Upper lobe of left lung (tissue), 6 donors: ENCODE measurements around the gene CELSR1. TPM values are rescaled to one million over a fixed set of nuclear protein-coding genes. Genes with fewer than 3 reads are reported as not detected.

Experiments
- ATAC-seq, 2 donors: fragments of 200-7000 bp; cut with Tn5 transposase; one replicate each; pipeline ENCODE4 v1.9.1; 2022; ENCODE audit warnings: mild to moderate bottlenecking in 2 of 2, moderate library complexity in 2 of 2; ENCODE audit not compliant: low FRiP score in 2 of 2
- DNase-seq, 2 donors: peaks; one replicate each; pipeline ENCODE4 v3.0.0-alpha.2; 2019 to 2020
- H3K27ac ChIP-seq, 4 donors: fragments of 200-600 bp; sonication (generic); one replicate each; pipeline ENCODE4 v1.5.1; 2016 to 2019
- H3K27me3 ChIP-seq, 4 donors: fragments of 200-600 bp; sonication (generic); one replicate each; pipeline ENCODE4 v1.5.1; 2017 to 2019
- H3K36me3 ChIP-seq, 4 donors: fragments of 200-600 bp; sonication (generic); one replicate each; pipeline ENCODE4 v1.5.1; 2016 to 2019
- H3K4me1 ChIP-seq, 4 donors: fragments of 200-600 bp; sonication (generic); one replicate each; pipeline ENCODE4 v1.5.1; 2018 to 2019
- H3K4me3 ChIP-seq, 4 donors: fragments of 200-600 bp; sonication (generic); one replicate each; pipeline ENCODE4 v1.5.1; 2017 to 2019; ENCODE audit warnings: mild to moderate bottlenecking in 2 of 4, moderate library complexity in 1 of 4
- H3K9me3 ChIP-seq, 4 donors: fragments of 200-600 bp; sonication (generic); one replicate each; pipeline ENCODE4 v1.5.1; 2018 to 2019
- CTCF ChIP-seq, 6 experiments: fragments of 450-650 bp in 4 of 6; fragments of 200-600 bp in 2 of 6; sonication (generic) in 2 of 6; IDR thresholded peaks; one replicate each; pipeline ENCODE4 v1.5.1; 2016 to 2019; ENCODE audit warnings: antibody characterized with exemption in 6 of 6
- EP300 ChIP-seq, 4 donors: sonication (generic); formaldehyde crosslinking; IDR thresholded peaks; one replicate each; pipeline ENCODE4 v1.5.1; 2017; ENCODE audit warnings: antibody characterized with exemption in 4 of 4, control low read depth in 2 of 4
- POLR2A ChIP-seq, 4 donors: fragments of 450-650 bp; IDR thresholded peaks; one replicate each; pipeline ENCODE4 v1.5.1; 2016 to 2017; ENCODE audit warnings: antibody characterized with exemption in 4 of 4, mild to moderate bottlenecking in 2 of 4
- POLR2AphosphoS5 ChIP-seq, 2 donors: sonication (generic); formaldehyde crosslinking; IDR thresholded peaks; one replicate each; pipeline ENCODE4 v1.5.1; 2017; ENCODE audit warnings: antibody characterized with exemption in 2 of 2
- WGBS, 2 donors: methylation state at CpG; one replicate each; pipeline ENCODE4 v1.1.5; 2017 to 2018; 5-methylcytosine and 5-hydroxymethylcytosine counted together
- total RNA-seq, 6 donors: library from RNA; depleted of rRNA in 4 of 6; stranded (reverse); fragments of >200 nt in 4 of 6; gene quantifications; one replicate each; pipeline versions ENCODE4 v1.1.0 to v1.2.1, GENCODE V29; 2016 to 2021
- donor health status: DM: no; HTN: no; CAD: no; lungs with moderate emphysema.
- donor health status: DM: no; HTN: yes; CAD: no; lungs with severe emphysema.

Gene CELSR1
- total RNA-seq, 6 donors from 2014 or later = 45.1 to 145 (median 80.1) TPM

- Histone ChIP-seq H3K27ac (no peak overlapping the region), H3K4me1 (no peaks in the 10 kb centered on the region), H3K9me3 (no peaks in the 10 kb centered on the region), H3K36me3 (peaks cover 0 to 7% (median 2%) of the 10 kb centered on the region in 4 donors), H3K4me3 (no peak overlapping the region), H3K27me3 (no peaks in the 10 kb centered on the region)
- 94 to 95% methylated on average over 30 to 36 of the region's 36 CpGs for WGBS, 2 donors
- no peak for ATAC-seq
- no peak for DNase-seq
- TF ChIP-seq POLR2A (IDR thresholded peaks at IDR 0.05) (no peak), CTCF (IDR thresholded peaks at IDR 0.05) (no peak), POLR2AphosphoS5 (IDR thresholded peaks at IDR 0.05) (no peak), EP300 (IDR thresholded peaks at IDR 0.05) (no peak)
Observed at GRCh38 chr22:46391486-46392136, 145.8 kb downstream of the CELSR1 start.

- Histone ChIP-seq H3K27ac (no peak overlapping the region), H3K4me1 (no peaks in the 10 kb centered on the region), H3K36me3 (peaks cover 0 to 3% (median 2%) of the 10 kb centered on the region in 4 donors), H3K9me3 (no peaks in the 10 kb centered on the region), H3K27me3 (no peaks in the 10 kb centered on the region), H3K4me3 (no peak overlapping the region)
- 71 to 77% methylated on average over 29 to 32 of the region's 32 CpGs for WGBS, 2 donors
- DNase-seq (no peak), ATAC-seq (peak in 1 of 2 donors; percentile 13)
- TF ChIP-seq CTCF (IDR thresholded peaks at IDR 0.05) (peak in 4 of 6 experiments; percentile 11 to 40 (median 32)), POLR2A (IDR thresholded peaks at IDR 0.05) (no peak)
Observed at GRCh38 chr22:46390652-46391301, 146.6 kb downstream of the CELSR1 start.

GRCh38 chr22:46390105-46390651 is 147.2 kb downstream of the CELSR1 start:
- peaks cover 0 to 3% (median 2%) of the 10 kb centered on the region in 4 donors for H3K36me3 ChIP-seq
- DNase-seq = no peak
- no peak for TF ChIP-seq POLR2AphosphoS5 (IDR thresholded peaks at IDR 0.05)
- no peak for TF ChIP-seq POLR2A (IDR thresholded peaks at IDR 0.05)
- no peak for TF ChIP-seq CTCF (IDR thresholded peaks at IDR 0.05)
- TF ChIP-seq EP300 (IDR thresholded peaks at IDR 0.05) = no peak

DNA sequence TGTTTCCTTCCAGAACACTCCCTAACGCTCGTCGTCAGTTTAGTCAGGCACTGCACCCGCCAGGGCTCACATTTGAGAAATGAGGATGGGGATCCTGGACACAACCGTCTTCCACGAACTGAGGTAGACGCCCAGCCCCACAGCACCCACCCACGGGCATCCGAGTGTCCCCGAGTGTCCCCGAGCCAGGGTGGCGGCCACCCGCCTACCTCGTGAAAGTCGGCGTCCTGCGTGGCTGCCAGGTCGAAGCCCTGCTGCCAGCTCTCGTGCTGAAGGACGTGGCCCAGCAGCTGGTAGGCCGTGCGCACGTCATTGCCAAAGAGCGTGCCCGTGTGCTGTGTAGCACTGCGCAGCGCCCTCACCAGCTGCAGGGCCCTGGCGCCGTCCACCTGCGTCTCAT is 148.3 kb downstream of the CELSR1 start:
- TF ChIP-seq EP300 (IDR thresholded peaks at IDR 0.05) = no peak
- TF ChIP-seq POLR2AphosphoS5 (IDR thresholded peaks at IDR 0.05) = no peak
- TF ChIP-seq POLR2A (IDR thresholded peaks at IDR 0.05) = no peak
- TF ChIP-seq CTCF (IDR thresholded peaks at IDR 0.05) = no peak
- ATAC-seq (no peak), DNase-seq (no peak)
- H3K27me3 ChIP-seq = no peaks in the 10 kb centered on the region
- H3K36me3 ChIP-seq = peaks cover 0 to 3% (median 2%) of the 10 kb centered on the region in 4 donors
- no peaks in the 10 kb centered on the region for H3K4me1 ChIP-seq
- WGBS, 2 donors = 95 to 97% methylated on average over 15 to 30 of the region's 30 CpGs
- H3K9me3 ChIP-seq = no peaks in the 10 kb centered on the region
- no peak overlapping the region for H3K4me3 ChIP-seq
- H3K27ac ChIP-seq = no peak overlapping the region

More at GRCh38 chr22:46390105-46390651, 147.2 kb downstream of the CELSR1 start:
- WGBS, 2 donors = 73 to 78% methylated on average over 15 to 17 of the region's 20 CpGs
- no peak for ATAC-seq
- Histone ChIP-seq H3K4me3 (no peak overlapping the region), H3K9me3 (no peaks in the 10 kb centered on the region), H3K27me3 (no peaks in the 10 kb centered on the region), H3K4me1 (no peaks in the 10 kb centered on the region), H3K27ac (no peak overlapping the region)
